ENCODE results near the gene G6PC1.
"Not testable (repeated sequence)": the region's sequence is repeated elsewhere in the genome, so short reads cannot be mapped to it uniquely, and the experiment has no call there.

Gene G6PC1

DNA sequence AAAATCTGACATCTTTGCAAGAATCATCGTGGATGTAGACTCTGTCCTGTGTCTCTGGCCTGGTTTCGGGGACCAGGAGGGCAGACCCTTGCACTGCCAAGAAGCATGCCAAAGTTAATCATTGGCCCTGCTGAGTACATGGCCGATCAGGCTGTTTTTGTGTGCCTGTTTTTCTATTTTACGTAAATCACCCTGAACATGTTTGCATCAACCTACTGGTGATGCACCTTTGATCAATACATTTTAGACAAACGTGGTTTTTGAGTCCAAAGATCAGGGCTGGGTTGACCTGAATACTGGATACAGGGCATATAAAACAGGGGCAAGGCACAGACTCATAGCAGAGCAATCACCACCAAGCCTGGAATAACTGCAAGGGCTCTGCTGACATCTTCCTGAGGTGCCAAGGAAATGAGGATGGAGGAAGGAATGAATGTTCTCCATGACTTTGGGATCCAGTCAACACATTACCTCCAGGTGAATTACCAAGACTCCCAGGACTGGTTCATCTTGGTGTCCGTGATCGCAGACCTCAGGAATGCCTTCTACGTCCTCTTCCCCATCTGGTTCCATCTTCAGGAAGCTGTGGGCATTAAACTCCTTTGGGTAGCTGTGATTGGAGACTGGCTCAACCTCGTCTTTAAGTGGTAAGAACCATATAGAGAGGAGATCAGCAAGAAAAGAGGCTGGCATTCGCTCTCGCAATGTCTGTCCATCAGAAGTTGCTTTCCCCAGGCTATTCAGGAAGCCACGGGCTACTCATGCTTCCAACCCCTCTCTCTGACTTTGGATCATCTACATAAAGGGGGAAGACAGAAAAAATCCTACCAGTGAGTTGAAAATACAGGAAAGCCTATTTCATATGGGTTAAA, at the start of gene G6PC1:
G6PC1 (plus strand) TSS at position 340 of the 872 bp plus-strand sequence; CDS start at position 418, 78 bp downstream.
- DNase-seq (ENCODE audit: low spot score) = no peak

DNA sequence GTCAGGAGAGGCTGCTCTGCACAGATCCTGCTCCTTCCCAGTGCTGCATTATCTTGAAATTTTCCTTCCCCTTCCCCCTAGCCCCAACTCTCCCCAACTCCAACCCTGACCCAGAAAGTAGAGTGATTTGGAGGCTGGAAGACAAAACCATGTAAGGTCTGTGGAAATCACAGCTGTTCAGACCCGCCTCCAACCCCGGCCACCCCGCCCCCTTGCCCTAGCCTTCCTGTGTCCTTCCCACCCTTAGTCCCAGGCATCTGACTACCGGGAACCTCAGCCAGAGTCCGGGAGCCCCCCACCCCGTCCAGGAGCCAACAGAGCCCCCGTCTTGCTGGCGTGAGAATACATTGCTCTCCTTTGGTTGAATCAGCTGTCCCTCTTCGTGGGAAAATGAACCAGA, 49.6 kb upstream of the G6PC1 start, which contains the start of gene AOC3:
AOC3 (plus strand) TSS at position 246 of the 400 bp plus-strand sequence; CDS start at position 391, 145 bp downstream.
- DNase-seq (ENCODE audit: low spot score) = no peak

DNA sequence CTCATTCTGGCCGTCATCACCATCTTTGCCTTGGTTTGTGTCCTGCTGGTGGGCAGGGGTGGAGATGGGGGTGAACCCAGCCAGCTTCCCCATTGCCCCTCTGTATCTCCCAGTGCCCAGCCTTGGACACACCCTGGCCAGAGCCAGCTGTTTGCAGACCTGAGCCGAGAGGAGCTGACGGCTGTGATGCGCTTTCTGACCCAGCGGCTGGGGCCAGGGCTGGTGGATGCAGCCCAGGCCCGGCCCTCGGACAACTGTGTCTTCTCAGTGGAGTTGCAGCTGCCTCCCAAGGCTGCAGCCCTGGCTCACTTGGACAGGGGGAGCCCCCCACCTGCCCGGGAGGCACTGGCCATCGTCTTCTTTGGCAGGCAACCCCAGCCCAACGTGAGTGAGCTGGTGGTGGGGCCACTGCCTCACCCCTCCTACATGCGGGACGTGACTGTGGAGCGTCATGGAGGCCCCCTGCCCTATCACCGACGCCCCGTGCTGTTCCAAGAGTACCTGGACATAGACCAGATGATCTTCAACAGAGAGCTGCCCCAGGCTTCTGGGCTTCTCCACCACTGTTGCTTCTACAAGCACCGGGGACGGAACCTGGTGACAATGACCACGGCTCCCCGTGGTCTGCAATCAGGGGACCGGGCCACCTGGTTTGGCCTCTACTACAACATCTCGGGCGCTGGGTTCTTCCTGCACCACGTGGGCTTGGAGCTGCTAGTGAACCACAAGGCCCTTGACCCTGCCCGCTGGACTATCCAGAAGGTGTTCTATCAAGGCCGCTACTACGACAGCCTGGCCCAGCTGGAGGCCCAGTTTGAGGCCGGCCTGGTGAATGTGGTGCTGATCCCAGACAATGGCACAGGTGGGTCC, 49.0 kb upstream of the G6PC1 start:
- not testable (repeated sequence) for DNase-seq (ENCODE audit: low spot score)

- no peak for DNase-seq (ENCODE audit: low spot score)
Observed at GRCh38 chr17:42852351-42852750, 48.2 kb upstream of the G6PC1 start.

- no peak for DNase-seq (ENCODE audit: low spot score)
Observed at GRCh38 chr17:42853004-42853403, 47.6 kb upstream of the G6PC1 start.

DNA sequence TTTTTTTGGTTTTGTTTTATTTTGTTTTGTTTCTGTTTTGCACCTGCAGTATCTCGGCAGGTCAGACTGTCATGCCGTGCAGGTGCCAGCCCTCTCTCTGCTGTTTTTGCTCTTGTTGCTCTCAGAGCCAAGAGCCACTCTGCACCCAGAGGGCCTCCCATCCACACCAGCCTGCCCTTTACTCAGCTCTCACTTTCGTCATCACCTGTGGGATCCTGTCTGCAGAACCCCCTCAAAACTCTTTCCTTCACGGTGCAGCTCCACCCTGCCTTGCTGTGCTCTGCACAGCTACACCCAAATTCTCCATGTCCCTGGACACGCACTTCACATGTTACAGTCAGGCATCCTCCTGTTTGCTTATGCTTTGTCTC, 47.0 kb upstream of the G6PC1 start:
- no peak for DNase-seq (ENCODE audit: low spot score)

- DNase-seq (ENCODE audit: low spot score) = no peak
Observed at GRCh38 chr17:42853968-42854790, 46.4 kb upstream of the G6PC1 start.

- DNase-seq (ENCODE audit: low spot score) = no peak
Observed at GRCh38 chr17:42855048-42855596, 45.5 kb upstream of the G6PC1 start.

- not testable (repeated sequence) for DNase-seq (ENCODE audit: low spot score)
Observed at GRCh38 chr17:42856093-42856492, 44.5 kb upstream of the G6PC1 start.

- DNase-seq (ENCODE audit: low spot score) = not testable (repeated sequence)
Observed at GRCh38 chr17:42856516-42856915, 44.1 kb upstream of the G6PC1 start.

DNA sequence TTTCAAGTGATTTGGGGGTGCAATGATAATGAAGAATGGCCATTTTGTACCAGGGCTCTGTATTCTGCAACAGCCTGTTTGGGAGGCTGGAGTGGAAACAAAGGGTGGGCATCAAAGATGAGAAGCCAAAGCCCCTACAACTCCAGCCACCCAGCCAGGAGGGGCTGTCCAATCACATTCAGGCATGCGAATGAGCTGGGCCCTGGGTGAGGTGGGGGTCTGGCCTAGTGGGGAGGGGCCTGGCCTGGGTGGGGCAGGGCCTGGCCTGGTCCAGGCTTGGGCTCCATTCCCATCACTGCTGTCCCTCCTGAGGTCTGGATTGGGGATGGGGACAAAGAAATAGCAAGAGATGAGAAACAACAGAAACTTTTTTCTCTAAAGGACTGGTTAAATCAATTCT, 43.2 kb upstream of the G6PC1 start:
- no peak for DNase-seq (ENCODE audit: low spot score)

- no peak for DNase-seq (ENCODE audit: low spot score)
Observed at GRCh38 chr17:42865638-42866094, 34.9 kb upstream of the G6PC1 start.

DNA sequence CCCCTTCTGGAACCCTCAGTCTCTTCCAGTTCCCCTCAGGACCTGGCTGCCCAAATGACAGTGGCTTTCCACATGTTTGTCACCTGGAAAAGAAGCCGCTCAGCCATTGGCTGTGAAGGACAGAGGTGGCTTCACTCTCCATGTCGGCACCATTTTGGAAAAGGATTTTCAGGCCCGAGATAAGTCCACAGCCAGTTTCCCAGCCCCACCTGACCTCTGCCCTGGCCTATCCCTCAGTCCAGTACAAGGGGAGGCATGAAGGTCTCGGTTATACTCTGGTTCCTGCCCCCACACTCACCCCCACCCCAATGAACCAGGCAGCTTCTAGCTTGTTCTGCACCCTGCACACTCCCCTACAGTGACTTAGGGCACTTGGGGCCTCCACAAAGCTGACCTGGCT, 34.4 kb upstream of the G6PC1 start:
- no peak for DNase-seq (ENCODE audit: low spot score)

DNA sequence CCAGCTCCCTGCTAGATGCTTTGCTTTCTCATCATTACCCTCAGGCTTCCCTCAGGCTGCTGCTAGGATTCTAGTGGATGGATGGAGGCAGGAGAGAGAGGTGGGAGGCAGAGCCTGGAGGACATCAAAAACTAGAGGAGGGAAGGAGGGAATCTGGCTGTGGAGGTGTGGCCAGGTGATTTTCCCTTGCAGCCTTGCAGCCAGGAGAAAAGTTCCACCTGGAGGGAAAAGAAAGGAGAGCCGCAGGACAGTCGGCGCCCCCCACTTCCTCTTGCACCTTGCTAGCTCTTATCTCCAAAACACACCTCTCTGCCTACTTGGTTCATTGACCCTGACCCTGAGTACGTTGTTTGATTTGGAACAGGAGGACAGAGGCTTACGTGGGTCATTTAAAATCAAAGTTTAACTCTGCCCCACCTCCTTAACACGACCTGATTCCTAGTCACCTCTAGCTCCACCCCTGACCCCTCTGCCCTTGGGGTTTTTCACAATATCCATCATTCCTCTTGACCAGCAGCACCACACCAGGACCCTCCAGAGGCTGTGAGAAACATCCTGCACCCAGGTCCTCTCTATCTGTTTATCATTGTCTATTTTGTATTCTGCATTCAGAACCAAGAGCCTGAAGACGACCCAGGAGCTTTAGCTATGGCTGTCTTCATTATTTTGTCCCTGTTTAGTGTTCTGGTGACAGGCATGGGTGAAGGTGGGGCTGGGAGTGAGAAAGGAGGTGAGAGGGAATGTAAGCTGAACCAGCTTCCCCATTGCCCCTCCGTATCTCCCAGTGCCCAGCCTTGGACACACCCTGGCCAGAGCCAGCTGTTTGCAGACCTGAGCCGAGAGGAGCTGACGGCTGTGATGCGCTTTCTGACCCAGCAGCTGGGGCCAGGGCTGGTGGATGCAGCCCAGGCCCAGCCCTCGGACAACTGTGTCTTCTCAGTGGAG, 33.7 kb upstream of the G6PC1 start:
- DNase-seq (ENCODE audit: low spot score) = no peak

DNA sequence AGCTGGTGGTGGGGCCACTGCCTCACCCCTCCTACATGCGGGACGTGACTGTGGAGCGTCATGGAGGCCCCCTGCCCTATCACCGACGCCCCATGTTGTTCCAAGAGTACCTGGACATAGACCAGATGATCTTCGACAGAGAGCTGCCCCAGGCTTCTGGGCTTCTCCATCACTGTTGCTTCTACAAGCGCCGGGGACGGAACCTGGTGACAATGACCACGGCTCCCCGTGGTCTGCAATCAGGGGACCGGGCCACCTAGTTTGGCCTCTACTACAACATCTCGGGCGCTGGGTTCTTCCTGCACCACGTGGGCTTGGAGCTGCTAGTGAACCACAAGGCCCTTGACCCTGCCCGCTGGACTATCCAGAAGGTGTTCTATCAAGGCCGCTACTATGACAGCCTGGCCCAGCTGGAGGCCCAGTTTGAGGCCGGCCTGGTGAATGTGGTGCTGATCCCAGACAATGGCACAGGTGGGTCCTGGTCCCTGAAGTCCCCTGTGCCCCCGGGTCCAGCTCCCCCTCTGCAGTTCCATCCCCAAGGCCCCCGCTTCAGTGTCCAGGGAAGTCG, 32.8 kb upstream of the G6PC1 start:
- not testable (repeated sequence) for DNase-seq (ENCODE audit: low spot score)

- DNase-seq (ENCODE audit: low spot score) = no peak
Observed at GRCh38 chr17:42868338-42868737, 32.3 kb upstream of the G6PC1 start.

- no peak for DNase-seq (ENCODE audit: low spot score)
Observed at GRCh38 chr17:42871647-42872046, 29.0 kb upstream of the G6PC1 start.

DNA sequence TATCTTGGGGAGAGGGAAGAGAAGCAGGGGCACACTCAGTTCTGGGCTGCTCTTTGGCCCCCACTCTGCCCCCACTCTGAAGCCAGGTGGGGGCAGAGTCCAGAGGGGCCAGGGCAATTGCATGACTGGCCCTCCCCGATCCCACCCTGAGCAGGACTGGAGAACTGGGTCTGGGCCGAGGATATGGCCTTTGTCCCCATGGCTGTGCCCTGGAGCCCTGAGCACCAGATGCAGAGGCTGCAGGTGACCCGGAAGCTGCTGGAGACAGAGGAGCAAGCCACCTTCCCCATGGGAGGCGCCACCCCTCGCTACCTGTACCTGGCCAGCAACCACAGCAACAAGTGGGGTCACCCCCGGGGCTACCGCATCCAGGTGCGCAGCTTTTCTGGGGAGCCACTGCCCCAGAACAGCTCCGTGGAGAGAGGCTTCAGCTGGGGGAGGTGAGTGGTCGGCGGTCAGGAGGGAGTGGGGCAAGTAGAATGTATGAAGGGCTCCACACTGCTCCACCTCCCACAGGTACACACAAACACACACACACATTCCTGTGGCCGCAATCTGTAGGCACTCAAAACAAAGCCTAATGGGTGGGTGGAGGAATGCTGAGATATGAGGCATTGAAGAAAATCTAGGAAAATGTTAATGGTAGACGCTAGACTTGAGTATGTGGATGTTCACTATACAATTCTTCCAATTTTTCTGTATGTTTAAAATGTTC, 28.2 kb upstream of the G6PC1 start:
- no peak for DNase-seq (ENCODE audit: low spot score)

GRCh38 chr17:42873315-42873714, 27.3 kb upstream of the G6PC1 start:
- no peak for DNase-seq (ENCODE audit: low spot score)
